GM12865 (cell line): ENCODE measurements around the gene NRM.
"Not testable (repeated sequence)": the region's sequence is repeated elsewhere in the genome, so short reads cannot be mapped to it uniquely, and the experiment has no call there.

Experiments used
- DNase-seq: peaks from one replicate; pipeline ENCODE4 v3.0.0; 2010; ENCODE audit warnings: low read depth
- H3K4me3 ChIP-seq: 2 replicates; pipeline ENCODE4 v1.5.1; 2011; ENCODE audit warnings: mild to moderate bottlenecking, low read depth, low read length, control low read depth
- CTCF ChIP-seq: IDR thresholded peaks from 2 replicates; pipeline ENCODE4 v1.5.1; 2011; ENCODE audit warnings: low read length, control low read depth, low read depth, inconsistent platforms; ENCODE audit not compliant: insufficient read depth; ENCODE audit errors: missing control alignments

The NRM gene

GRCh38 chr6:30727920-30728553, 37.3 kb upstream of the NRM start:
- TF ChIP-seq CTCF, result no peak
- no peak for DNase-seq
- no peak overlapping the region for H3K4me3 ChIP-seq

DNA sequence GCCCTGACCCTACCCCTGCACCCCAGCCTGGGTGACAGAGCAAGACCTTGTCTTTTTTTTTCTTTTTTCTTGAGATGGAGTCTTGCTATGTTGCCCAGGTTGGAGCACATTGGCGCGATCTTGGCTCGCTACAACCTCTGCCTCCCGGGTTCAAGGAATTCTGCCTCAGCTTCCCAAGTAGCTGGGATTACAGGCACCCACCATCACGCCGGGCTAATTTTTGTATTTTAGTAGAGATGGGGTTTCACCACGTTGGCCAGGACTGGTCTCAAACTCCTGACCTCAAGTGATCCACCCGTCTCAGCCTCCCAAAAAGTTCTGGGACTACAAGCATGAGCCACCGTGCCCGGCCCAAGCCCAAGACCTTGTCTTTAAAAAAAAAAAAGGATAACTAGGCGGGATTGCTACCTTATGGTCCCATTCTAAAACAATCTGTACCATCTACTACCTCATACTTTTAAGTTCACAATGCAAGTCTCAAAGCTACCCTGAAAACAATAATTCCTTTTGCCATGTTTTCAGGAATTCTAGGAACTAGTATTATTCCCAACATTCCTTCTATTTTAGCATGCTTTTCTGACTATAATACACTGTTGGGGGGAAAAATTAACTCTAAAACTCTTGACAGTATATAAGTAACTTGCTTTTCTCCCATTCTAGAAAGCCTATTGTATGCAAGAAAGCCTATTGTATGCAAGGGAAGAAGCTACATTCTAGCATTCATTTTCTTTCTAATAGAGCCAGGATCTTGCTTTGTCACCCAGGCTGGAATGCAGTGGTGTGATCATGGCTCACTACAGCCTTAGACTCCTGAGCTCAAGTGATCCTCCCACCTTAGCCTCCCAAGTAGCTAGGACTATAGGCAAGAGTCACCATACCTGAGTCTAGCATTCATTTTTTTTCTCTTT, 36.0 kb upstream of the NRM start:
- DNase-seq, result no peak
- TF ChIP-seq CTCF, result no peak
- H3K4me3 ChIP-seq, result no peak overlapping the region

GRCh38 chr6:30725713-30726505, 35.1 kb upstream of the NRM start:
- TF ChIP-seq CTCF, result no peak
- peak; percentile 49 for DNase-seq
- H3K4me3 ChIP-seq, result no peak overlapping the region

DNA sequence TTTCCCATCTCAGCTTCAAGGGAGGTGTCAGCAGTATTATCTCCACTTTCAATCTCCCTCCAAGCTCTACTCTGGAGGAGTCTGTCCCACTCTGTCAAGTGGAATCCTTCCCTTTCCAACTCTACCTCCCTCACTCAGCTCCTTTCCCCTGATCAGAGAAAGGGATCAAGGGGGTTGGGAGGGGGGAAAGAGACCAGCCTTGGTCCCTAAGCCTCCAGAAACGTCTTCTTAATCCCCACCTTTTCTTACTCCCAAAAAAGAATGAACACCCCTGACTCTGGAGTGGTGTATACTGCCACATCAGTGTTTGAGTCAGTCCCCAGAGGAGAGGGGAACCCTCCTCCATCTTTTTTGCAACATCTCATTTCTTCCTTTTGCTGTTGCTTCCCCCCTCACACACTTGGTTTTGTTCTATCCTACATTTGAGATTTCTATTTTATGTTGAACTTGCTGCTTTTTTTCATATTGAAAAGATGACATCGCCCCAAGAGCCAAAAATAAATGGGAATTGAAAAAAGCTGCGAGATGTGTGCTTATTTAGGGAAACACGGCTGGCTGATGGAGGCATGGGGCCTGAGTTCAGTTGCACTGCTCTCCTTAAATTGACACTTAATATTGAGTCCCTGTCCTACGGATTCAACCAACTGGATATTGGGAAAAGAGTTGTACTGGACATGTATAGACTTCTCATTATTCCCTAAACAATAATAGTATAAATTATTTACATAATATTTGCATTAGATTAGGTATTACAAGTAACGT, 34.3 kb upstream of the NRM start:
- TF ChIP-seq CTCF, result no peak
- peak; percentile 27 for DNase-seq
- no peak overlapping the region for H3K4me3 ChIP-seq

DNA sequence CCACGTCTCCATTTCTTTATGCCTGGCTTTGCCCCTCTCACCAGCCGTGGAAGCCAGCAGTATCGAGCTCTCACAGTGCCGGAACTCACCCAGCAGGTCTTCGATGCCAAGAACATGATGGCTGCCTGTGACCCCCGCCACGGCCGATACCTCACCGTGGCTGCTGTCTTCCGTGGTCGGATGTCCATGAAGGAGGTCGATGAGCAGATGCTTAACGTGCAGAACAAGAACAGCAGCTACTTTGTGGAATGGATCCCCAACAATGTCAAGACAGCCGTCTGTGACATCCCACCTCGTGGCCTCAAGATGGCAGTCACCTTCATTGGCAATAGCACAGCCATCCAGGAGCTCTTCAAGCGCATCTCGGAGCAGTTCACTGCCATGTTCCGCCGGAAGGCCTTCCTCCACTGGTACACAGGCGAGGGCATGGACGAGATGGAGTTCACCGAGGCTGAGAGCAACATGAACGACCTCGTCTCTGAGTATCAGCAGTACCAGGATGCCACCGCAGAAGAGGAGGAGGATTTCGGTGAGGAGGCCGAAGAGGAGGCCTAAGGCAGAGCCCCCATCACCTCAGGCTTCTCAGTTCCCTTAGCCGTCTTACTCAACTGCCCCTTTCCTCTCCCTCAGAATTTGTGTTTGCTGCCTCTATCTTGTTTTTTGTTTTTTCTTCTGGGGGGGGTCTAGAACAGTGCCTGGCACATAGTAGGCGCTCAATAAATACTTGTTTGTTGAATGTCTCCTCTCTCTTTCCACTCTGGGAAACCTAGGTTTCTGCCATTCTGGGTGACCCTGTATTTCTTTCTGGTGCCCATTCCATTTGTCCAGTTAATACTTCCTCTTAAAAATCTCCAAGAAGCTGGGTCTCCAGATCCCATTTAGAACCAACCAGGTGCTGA, 33.3 kb upstream of the NRM start:
- not testable (repeated sequence) for H3K4me3 ChIP-seq, DNase-seq

GRCh38 chr6:30723159-30723842, 32.5 kb upstream of the NRM start:
- peak overlapping the region; percentile 38 for H3K4me3 ChIP-seq

More at GRCh38 chr6:30723159-30723842, 32.5 kb upstream of the NRM start:
- DNase-seq, result not testable (repeated sequence)
